ENCODE results near the gene KMT5C. TPM values are rescaled to one million over a fixed set of nuclear protein-coding genes. Genes with fewer than 3 reads are reported as not detected.

Gene KMT5C
- total and polyA plus RNA-seq, 4 donors = 7.0 to 39.2 (median 23.9) TPM

DNA sequence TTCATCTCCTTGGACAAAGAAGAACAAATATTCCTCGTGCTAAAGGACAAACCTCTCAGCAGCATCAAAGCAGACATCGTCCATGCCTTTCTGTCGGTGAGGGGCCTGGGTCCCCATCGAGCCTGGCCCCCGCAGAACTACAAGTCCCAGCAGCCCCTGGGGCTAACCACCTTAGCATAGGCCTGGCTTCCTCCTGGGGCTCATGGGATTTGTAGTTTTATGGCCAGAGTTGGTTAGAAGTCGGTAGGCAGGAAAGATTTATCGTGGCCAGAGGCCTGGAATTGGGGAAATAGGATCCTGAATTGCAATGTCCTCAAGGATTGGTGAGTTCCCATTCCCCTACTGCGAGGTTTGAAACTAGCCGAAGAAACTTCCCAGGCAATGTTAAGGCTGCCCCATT is 34.2 kb upstream of the KMT5C start:
- Histone ChIP-seq H3K27ac (ENCODE audit: low read depth, low read length) (no peak overlapping the region), H3K4me1 (ENCODE audit: control insufficient read depth, insufficient read depth, low read length) (peaks cover 17% of the 10 kb centered on the region), H3K27me3 (ENCODE audit: control insufficient read depth, insufficient read depth, low read length) (no peaks in the 10 kb centered on the region), H3K4me3 (ENCODE audit: low read depth, low read length) (no peak overlapping the region), H3K36me3 (ENCODE audit: control insufficient read depth, insufficient read depth, low read length) (peaks cover 83% of the 10 kb centered on the region), H3K9me3 (ENCODE audit: control insufficient read depth, insufficient read depth, low read length) (no peaks in the 10 kb centered on the region)
- DNase-seq (ENCODE audit: low read depth in 4 of 6, low spot score in 6 of 6) = peak in 2 of 6 donors; percentile 47 to 52
- 90% methylated on average over 8 of the region's 9 CpGs for WGBS (ENCODE audit: insufficient coverage)

DNA sequence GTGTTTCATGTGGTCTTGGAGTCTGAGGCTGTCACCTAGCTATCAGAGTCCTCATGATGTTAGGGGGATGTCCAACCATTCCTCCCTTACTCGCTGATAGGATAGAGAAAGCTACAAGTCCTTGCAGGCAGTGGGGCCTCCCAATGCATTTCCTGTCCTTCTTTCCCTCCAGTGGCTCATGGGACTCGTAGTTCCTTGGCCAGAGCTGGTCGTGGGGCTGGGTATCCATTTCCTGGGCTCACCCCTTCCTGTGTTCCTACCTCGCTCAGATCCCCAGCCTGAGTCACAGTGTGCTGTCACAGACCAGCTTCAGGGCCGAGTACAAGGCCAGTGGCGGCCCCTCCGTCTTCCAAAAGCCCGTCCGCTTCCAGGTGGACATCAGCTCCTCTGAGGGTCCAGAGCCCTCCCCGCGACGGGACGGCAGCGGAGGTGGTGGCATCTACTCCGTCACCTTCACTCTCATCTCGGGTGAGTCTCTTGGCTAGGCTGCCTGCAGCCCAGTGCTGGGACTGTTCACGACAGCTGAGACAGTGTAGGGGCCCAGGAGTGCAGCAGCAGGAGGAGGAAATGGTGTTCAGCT is 33.6 kb upstream of the KMT5C start:
- Histone ChIP-seq H3K27ac (ENCODE audit: low read depth, low read length) (no peak overlapping the region), H3K4me3 (ENCODE audit: low read depth, low read length) (no peak overlapping the region), H3K36me3 (ENCODE audit: control insufficient read depth, insufficient read depth, low read length) (peaks cover 87% of the 10 kb centered on the region), H3K4me1 (ENCODE audit: control insufficient read depth, insufficient read depth, low read length) (peaks cover 18% of the 10 kb centered on the region), H3K9me3 (ENCODE audit: control insufficient read depth, insufficient read depth, low read length) (no peaks in the 10 kb centered on the region), H3K27me3 (ENCODE audit: control insufficient read depth, insufficient read depth, low read length) (no peaks in the 10 kb centered on the region)
- DNase-seq (ENCODE audit: low read depth in 4 of 6, low spot score in 6 of 6) = no peak
- 97% methylated on average over 16 of the region's 17 CpGs for WGBS (ENCODE audit: insufficient coverage)

DNA sequence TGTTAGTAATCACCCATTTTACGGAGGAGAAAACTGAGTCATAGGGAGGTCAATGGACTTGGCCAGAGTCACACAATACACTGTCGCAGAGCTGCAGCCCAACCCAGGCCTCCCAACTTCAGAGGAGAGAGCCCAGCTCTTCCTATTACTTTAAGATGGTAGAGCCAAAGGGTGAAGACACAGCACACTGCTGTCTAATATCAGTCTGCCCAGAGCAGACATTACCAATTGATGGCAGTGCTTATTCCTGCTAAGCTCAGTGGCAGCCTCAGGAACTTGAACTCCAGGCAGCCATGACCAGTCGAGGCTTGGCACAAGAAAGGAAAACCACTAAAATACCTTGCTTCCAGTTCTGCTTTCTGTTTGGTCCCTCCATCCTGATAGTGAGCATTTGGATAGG is 33.0 kb upstream of the KMT5C start:
- no peaks in the 10 kb centered on the region for H3K27me3 ChIP-seq (ENCODE audit: control insufficient read depth, insufficient read depth, low read length)
- H3K36me3 ChIP-seq (ENCODE audit: control insufficient read depth, insufficient read depth, low read length) = peaks cover 94% of the 10 kb centered on the region
- WGBS (ENCODE audit: insufficient coverage) = 82% methylated on average over 3 of the region's 3 CpGs

GRCh38 chr19:55308281-55308680 is 31.4 kb upstream of the KMT5C start:
- DNase-seq (ENCODE audit: low read depth in 4 of 6, low spot score in 6 of 6) = no peak
- Histone ChIP-seq H3K36me3 (ENCODE audit: control insufficient read depth, insufficient read depth, low read length) (peaks cover 96% of the 10 kb centered on the region), H3K4me1 (ENCODE audit: control insufficient read depth, insufficient read depth, low read length) (peaks cover 4% of the 10 kb centered on the region), H3K4me3 (ENCODE audit: low read depth, low read length) (no peak overlapping the region), H3K27me3 (ENCODE audit: control insufficient read depth, insufficient read depth, low read length) (no peaks in the 10 kb centered on the region), H3K27ac (ENCODE audit: low read depth, low read length) (no peak overlapping the region), H3K9me3 (ENCODE audit: control insufficient read depth, insufficient read depth, low read length) (no peaks in the 10 kb centered on the region)
- 96% methylated on average over 7 of the region's 11 CpGs for WGBS (ENCODE audit: insufficient coverage)

More for the DNA sequence above, 33.0 kb upstream of the KMT5C start:
- Histone ChIP-seq H3K27ac (ENCODE audit: low read depth, low read length) (no peak overlapping the region), H3K9me3 (ENCODE audit: control insufficient read depth, insufficient read depth, low read length) (no peaks in the 10 kb centered on the region), H3K4me1 (ENCODE audit: control insufficient read depth, insufficient read depth, low read length) (peaks cover 12% of the 10 kb centered on the region), H3K4me3 (ENCODE audit: low read depth, low read length) (no peak overlapping the region)
- no peak for DNase-seq (ENCODE audit: low read depth in 4 of 6, low spot score in 6 of 6)

GRCh38 chr19:55309448-55309847 is 30.2 kb upstream of the KMT5C start:
- 96% methylated on average over 4 of the region's 5 CpGs for WGBS (ENCODE audit: insufficient coverage)
- peaks cover 88% of the 10 kb centered on the region for H3K36me3 ChIP-seq (ENCODE audit: control insufficient read depth, insufficient read depth, low read length)
- no peak overlapping the region for H3K4me3 ChIP-seq (ENCODE audit: low read depth, low read length)
- H3K4me1 ChIP-seq (ENCODE audit: control insufficient read depth, insufficient read depth, low read length) = peaks cover 4% of the 10 kb centered on the region
- no peaks in the 10 kb centered on the region for H3K9me3 ChIP-seq (ENCODE audit: control insufficient read depth, insufficient read depth, low read length)
- no peak for DNase-seq (ENCODE audit: low read depth in 4 of 6, low spot score in 6 of 6)
- no peak overlapping the region for H3K27ac ChIP-seq (ENCODE audit: low read depth, low read length)
- H3K27me3 ChIP-seq (ENCODE audit: control insufficient read depth, insufficient read depth, low read length) = no peaks in the 10 kb centered on the region

- Histone ChIP-seq H3K9me3 (ENCODE audit: control insufficient read depth, insufficient read depth, low read length) (no peaks in the 10 kb centered on the region), H3K4me1 (ENCODE audit: control insufficient read depth, insufficient read depth, low read length) (peaks cover 4% of the 10 kb centered on the region), H3K27me3 (ENCODE audit: control insufficient read depth, insufficient read depth, low read length) (no peaks in the 10 kb centered on the region), H3K36me3 (ENCODE audit: control insufficient read depth, insufficient read depth, low read length) (peaks cover 78% of the 10 kb centered on the region), H3K4me3 (ENCODE audit: low read depth, low read length) (no peak overlapping the region), H3K27ac (ENCODE audit: low read depth, low read length) (no peak overlapping the region)
- DNase-seq (ENCODE audit: low read depth in 4 of 6, low spot score in 6 of 6) = peak in 1 of 6 donors; percentile 23
- 35% methylated on average over 6 of the region's 7 CpGs for WGBS (ENCODE audit: insufficient coverage)
Observed at GRCh38 chr19:55310498-55310897, 29.2 kb upstream of the KMT5C start.

- peaks cover 69% of the 10 kb centered on the region for H3K36me3 ChIP-seq (ENCODE audit: control insufficient read depth, insufficient read depth, low read length)
- H3K4me1 ChIP-seq (ENCODE audit: control insufficient read depth, insufficient read depth, low read length) = peaks cover 4% of the 10 kb centered on the region
- WGBS (ENCODE audit: insufficient coverage) = 88% methylated on average over 9 of the region's 9 CpGs
- no peak overlapping the region for H3K27ac ChIP-seq (ENCODE audit: low read depth, low read length)
- H3K4me3 ChIP-seq (ENCODE audit: low read depth, low read length) = no peak overlapping the region
- H3K27me3 ChIP-seq (ENCODE audit: control insufficient read depth, insufficient read depth, low read length) = no peaks in the 10 kb centered on the region
- no peaks in the 10 kb centered on the region for H3K9me3 ChIP-seq (ENCODE audit: control insufficient read depth, insufficient read depth, low read length)
- no peak for DNase-seq (ENCODE audit: low read depth in 4 of 6, low spot score in 6 of 6)
Observed at GRCh38 chr19:55311397-55311796, 28.3 kb upstream of the KMT5C start.

GRCh38 chr19:55311797-55312196 is 27.9 kb upstream of the KMT5C start:
- Histone ChIP-seq H3K27me3 (ENCODE audit: control insufficient read depth, insufficient read depth, low read length) (no peaks in the 10 kb centered on the region), H3K4me3 (ENCODE audit: low read depth, low read length) (no peak overlapping the region), H3K4me1 (ENCODE audit: control insufficient read depth, insufficient read depth, low read length) (peaks cover 4% of the 10 kb centered on the region), H3K27ac (ENCODE audit: low read depth, low read length) (no peak overlapping the region), H3K9me3 (ENCODE audit: control insufficient read depth, insufficient read depth, low read length) (no peaks in the 10 kb centered on the region), H3K36me3 (ENCODE audit: control insufficient read depth, insufficient read depth, low read length) (peaks cover 65% of the 10 kb centered on the region)
- 100% methylated on average over 6 of the region's 18 CpGs for WGBS (ENCODE audit: insufficient coverage)
- no peak for DNase-seq (ENCODE audit: low read depth in 4 of 6, low spot score in 6 of 6)

DNA sequence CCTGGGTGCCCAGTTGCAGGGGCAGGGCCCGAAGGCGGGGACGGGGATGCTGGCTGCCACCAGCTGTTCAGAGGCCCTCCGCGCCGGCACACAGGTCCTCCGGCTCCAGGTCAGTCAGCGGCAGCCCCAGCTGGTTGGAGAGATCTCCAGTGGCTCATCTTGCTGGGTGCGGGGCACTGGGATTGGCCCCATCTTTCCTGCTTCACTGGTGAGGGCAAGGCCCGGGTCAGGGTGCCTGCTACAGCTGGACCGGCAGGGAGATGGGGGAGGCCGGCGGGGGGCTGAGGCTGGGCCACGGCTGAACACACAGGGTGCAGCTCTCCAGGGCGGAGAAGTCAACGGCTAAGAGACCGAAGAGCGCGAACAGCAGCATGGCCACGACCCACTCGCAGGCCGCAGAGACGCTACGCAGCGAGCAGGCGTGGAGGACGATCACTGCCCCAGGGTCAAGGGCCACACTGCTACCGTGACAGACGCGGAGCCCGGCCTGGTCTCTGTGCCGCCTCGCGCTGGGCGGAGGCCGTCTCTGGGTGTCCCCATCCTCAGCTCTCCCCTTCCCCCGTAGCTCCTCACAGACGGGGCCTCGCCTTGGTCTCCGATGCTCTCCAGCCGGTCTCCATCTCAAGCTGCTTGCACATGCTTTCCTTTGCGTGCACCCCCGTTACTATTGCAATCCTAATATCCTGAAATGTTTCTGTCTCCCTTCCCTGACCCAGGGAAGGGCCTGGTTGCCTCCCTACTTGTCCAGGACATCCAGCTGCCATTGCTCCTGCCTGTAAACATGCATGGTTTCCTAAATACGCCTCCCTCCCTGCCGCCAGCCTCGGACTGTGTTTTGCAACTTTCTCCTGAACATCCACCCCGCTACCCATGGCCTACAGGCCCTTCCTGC is 26.8 kb upstream of the KMT5C start:
- Histone ChIP-seq H3K27ac (ENCODE audit: low read depth, low read length) (no peak overlapping the region), H3K36me3 (ENCODE audit: control insufficient read depth, insufficient read depth, low read length) (peaks cover 54% of the 10 kb centered on the region), H3K27me3 (ENCODE audit: control insufficient read depth, insufficient read depth, low read length) (no peaks in the 10 kb centered on the region), H3K4me1 (ENCODE audit: control insufficient read depth, insufficient read depth, low read length) (peaks cover 4% of the 10 kb centered on the region), H3K9me3 (ENCODE audit: control insufficient read depth, insufficient read depth, low read length) (no peaks in the 10 kb centered on the region), H3K4me3 (ENCODE audit: low read depth, low read length) (no peak overlapping the region)
- DNase-seq (ENCODE audit: low read depth in 4 of 6, low spot score in 6 of 6) = no peak
- 85% methylated on average over 47 of the region's 47 CpGs for WGBS (ENCODE audit: insufficient coverage)

GRCh38 chr19:55314396-55314795 is 25.3 kb upstream of the KMT5C start:
- Histone ChIP-seq H3K9me3 (ENCODE audit: control insufficient read depth, insufficient read depth, low read length) (no peaks in the 10 kb centered on the region), H3K36me3 (ENCODE audit: control insufficient read depth, insufficient read depth, low read length) (peaks cover 41% of the 10 kb centered on the region), H3K27ac (ENCODE audit: low read depth, low read length) (no peak overlapping the region), H3K4me1 (ENCODE audit: control insufficient read depth, insufficient read depth, low read length) (peaks cover 4% of the 10 kb centered on the region), H3K4me3 (ENCODE audit: low read depth, low read length) (no peak overlapping the region), H3K27me3 (ENCODE audit: control insufficient read depth, insufficient read depth, low read length) (no peaks in the 10 kb centered on the region)
- DNase-seq (ENCODE audit: low read depth in 4 of 6, low spot score in 6 of 6) = no peak
- 67% methylated on average over 8 of the region's 8 CpGs for WGBS (ENCODE audit: insufficient coverage)

Data from spinal cord (tissue), 10 donors.